GM21526 (cell line): ENCODE data around the gene UBE2G2.

Source experiments
- ATAC-seq: cut with Tn5 transposase; IDR thresholded peaks from one replicate; pipeline ENCODE4 v1.9.1; 2021; ENCODE audit warnings: moderate library complexity; ENCODE audit not compliant: unreplicated experiment, low FRiP score

Gene UBE2G2, protein sequence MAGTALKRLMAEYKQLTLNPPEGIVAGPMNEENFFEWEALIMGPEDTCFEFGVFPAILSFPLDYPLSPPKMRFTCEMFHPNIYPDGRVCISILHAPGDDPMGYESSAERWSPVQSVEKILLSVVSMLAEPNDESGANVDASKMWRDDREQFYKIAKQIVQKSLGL

GRCh38 chr21:44801468-44802395 is at the start of gene UBE2G2:
Gene UBE2G2 (minus strand): TSS chr21:44801820. CDS start chr21:44801748, 72 bp downstream.
- peak; percentile 67 for ATAC-seq

GRCh38 chr21:44850905-44851657 is 49.5 kb upstream of the UBE2G2 start:
- ATAC-seq = no peak

DNA sequence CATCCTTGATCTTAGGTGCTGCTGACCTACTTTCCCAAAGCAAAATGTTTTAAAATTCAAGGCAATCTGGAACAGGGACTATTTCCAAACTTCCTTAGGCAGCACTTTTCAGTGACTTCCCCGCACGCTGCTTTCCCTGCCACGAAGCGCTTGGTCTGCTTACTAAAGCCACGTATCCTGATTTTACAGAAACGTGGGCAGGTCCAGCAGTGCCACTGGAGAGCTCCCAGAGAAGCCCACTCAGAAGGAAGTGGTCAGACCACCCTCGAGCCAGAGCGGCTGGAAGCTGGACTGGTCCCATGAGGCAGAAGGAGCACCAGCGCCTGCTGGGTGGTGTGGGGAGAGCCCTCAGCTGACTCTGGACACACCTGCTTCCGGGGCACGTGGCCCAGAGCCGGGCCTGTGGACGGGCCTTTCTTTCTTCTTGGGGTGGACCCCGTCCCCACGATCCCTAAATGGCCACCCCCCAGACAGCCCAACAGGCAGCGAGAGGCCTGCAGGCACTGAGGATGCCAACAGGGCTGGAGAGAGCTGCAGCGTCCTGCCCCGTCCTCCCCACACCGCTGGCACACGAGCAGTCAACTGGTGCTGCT is 48.7 kb upstream of the UBE2G2 start:
- ATAC-seq = no peak

DNA sequence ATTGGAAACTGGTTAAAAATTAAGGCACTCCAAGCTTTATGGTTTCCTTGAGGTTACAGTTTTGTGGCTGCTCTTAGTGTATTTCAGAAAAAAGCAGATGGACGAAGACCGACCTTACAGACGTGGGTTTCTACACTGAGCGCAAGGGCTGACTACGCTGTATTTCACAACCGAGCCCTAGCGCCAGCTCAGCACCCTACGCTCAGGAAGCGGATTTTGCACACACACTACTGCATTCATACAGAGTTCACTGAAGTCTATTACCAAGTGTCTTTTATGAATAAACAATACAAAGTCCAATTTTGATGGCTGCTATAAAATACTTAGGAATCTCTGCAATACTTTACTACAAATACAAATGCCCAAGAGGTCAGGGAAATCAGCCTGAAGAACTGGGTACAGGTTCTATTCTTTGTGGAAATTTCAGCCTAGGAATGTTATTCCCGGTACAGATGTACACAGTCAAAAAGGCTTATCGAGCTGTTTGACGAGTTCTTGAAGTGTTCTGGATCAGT is 48.1 kb upstream of the UBE2G2 start:
- no peak for ATAC-seq

DNA sequence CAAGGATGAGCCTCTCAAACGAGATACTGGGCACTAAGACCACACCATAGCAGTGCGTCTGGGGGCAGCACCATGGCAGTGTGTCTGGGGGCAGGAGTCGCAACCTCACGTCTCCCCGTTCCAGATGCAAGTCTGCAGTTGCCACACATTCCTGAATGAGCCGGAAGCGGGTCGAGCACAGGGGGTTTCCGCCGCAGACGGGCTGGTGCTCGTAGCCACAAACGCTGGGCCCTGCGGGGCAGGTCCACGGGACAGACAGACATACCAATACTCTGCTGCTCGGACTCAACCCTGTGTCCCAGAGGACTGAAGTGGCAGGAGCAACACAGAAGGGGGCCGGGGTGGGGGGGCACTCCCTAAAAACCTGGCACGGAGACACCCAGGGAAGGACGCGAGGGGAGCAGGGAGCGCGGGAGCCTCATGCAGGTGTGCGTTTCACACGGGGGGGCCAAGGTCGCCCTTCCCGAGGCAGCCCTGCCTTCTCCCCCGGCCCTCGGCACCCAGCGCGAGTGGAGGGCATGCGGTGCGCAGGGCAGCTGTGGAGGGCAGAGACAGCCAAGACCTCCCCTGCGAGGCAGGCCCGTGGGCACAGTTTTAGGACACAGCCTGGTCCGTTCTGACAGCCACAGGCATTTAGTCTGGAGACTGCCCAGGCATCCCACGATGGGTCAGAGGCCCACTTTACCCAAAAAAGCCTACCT is 47.4 kb upstream of the UBE2G2 start:
- ATAC-seq = no peak

GRCh38 chr21:44847261-44848056 is 45.8 kb upstream of the UBE2G2 start:
- ATAC-seq = no peak

DNA sequence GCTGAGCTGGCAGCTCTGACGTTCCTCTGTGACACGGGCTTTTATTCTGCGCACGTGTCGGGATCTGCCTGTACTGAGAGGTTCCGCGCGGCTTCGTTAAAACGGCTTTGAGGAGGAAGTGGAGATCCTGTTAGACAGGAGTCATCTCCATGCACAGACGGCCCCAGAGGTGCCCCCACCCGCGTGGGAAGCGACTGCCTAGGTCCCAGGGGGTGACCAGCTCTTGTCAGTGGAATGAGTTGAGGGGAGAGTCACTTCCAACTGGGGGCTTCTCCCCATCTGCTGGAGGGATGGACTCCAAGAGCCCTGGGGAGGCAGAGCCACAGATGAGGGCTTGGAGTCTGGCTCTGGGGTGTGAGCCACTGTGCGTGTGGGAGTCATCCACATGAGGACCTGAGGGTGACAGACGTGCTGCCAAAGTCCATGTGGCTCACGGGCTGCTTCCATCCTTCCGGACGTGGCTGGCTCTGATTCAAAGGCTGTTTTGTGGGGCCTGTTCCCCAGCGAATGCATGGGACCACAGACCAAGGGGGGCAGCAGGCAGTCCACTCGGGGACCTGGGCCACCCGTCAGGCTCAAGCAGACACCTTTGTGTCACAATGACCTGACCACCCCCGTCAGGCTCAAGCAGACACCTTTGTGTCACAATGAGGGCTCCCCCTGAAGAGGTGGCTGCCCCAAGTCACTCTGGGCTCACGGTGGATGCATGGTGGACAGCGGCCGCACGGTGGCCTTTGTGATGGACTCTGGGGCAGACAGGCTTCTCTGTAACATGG is 45.1 kb upstream of the UBE2G2 start:
- no peak for ATAC-seq

DNA sequence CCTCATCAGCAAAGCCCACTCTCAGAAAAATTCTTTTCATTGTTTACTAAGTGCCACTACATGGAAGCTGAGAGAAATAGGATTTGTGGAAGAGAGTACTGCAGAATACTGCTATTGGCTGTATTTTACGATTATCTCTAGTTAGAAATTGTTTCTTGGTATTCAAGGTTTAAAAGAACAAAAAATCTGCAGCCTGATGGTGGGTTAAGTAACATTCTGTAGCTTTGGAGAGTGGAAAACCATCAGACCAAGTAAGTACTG is 44.5 kb upstream of the UBE2G2 start:
- ATAC-seq = no peak

GRCh38 chr21:44845418-44846223 is 44.0 kb upstream of the UBE2G2 start:
- no peak for ATAC-seq

DNA sequence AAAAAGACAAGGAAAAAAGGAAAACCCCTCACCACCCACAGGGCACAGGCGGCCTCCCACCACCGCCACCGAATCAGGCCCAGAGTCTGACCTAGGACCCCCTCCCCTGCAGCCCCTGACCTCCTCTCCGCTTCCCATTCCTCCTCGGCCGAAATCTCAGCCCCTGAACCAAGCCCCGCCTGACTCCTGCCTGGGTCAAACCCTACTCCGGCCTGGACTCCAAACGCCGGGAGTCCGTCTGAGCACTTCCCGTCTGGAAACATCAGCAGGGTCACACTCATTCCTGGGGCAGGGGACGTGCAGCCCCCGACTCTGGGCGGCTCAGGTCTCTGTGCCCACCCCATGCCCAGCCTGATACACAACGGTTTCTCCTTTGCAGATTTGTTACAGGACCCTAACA is 42.6 kb upstream of the UBE2G2 start:
- ATAC-seq = no peak

DNA sequence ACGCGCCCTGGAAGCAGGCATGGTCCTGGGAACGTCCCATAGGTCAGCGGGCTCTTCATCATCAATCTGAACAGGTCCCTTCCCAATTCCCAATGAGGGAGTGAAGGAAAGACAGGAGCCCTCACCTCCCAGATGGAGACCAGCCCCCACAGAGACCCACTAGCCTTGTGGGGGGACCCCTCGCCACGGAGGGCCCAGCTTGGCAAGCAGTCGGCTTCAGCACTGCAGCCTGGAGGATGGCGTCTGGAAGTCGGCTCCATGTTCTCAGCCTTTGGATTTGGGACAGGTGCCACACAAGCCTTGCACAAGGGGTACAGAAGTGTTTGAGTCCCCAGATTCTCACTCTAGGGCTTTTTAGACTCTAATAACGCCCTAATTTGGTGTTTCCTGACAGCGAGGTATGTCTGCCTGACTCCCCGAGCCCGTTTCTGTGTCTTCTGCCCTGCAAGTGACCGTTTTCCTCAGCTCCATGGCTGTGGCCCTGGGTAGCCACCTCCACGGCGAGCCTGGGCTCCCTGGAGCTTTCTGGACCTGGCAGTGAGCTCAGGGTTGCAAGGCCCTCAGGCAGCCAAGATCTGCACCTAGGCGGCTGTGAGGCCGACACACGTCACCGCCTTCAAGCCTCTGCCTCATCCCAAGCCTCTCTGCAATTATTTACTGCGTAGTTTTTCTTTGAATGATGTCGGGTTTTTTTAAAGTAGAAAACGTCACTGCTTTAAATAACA is 41.3 kb upstream of the UBE2G2 start:
- ATAC-seq = no peak

GRCh38 chr21:44842087-44842486 is 40.5 kb upstream of the UBE2G2 start:
- no peak for ATAC-seq

- ATAC-seq = no peak
Observed at GRCh38 chr21:44840771-44841170, 39.2 kb upstream of the UBE2G2 start.

- no peak for ATAC-seq
Observed at GRCh38 chr21:44838951-44839350, 37.3 kb upstream of the UBE2G2 start.

DNA sequence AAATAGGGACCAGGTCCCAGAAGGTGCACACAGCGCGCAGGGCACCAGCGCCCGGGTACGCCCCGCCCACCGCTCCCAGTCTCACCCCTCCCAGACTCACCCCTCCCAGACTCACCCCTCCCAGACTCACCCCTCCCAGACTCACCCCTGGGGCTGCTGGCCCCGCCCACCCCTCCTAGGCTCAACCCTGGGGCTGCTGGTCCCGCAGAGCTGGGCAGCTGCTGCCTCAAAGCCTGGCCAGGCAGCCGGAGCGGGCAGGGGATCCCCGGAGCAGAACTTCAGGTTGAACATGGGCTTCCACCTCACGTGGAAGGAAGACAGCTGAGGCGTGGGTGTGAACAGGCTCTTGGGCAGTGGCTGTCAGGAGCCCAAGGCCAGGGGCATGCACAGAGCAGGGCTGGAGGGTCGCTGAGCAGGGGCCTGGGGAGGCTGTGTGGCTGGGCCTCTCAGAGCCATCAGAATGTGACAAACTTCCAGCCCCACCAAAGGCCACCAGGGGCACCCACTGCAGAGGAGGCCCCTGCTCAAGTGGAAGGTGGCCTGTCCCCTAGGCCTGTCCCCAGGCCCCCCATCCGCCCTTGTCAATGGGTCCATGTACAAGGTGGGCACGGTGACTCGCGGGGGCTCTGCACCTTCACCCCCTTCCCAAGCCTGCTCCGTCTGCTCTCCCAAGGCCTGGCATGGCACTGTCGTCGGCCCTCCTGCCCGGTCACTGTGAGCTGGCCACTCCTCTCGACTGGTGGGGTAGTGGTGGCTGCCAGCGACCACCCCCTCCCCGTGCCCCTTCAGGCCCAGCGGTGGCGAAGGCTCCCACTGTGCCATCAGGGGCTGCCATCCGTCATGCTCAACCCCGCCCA is 36.6 kb upstream of the UBE2G2 start:
- no peak for ATAC-seq

DNA sequence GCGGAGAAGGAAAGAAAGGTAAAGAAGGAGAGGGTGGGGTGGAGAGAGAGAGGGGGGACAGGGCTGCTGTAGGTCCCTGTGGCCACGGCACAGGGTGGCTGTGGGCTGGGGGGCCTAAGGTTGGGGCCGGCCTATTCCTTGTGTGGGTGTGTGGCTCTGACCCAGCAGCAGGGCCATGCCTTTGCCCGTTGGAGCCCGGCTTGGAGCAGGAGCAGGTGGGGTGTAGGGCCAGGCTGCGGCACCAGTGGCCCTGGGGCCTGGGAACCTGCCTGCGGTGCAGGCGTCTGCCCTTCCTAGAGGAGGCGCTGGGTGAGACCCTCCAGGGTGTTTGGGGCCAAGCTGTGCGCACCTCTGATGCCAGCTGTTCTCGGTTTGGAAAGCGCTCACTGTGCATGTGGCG is 35.9 kb upstream of the UBE2G2 start:
- ATAC-seq = no peak
